B cell (primary cell): ENCODE data around the gene RNF167.

Experiments used
- CTCF ChIP-seq: fragments of 200-600 bp; IDR thresholded peaks from one replicate; pipeline ENCODE4 v1.8.0; 2022; ENCODE audit warnings: antibody characterized with exemption, mild to moderate bottlenecking
- EZH2 ChIP-seq: IDR thresholded peaks from 2 replicates; pipeline ENCODE4 v1.6.1; 2012; ENCODE audit warnings: borderline replicate concordance, low read depth, mild to moderate bottlenecking, moderate library complexity, low read length; ENCODE audit not compliant: insufficient read depth, poor library complexity, severe bottlenecking

DNA sequence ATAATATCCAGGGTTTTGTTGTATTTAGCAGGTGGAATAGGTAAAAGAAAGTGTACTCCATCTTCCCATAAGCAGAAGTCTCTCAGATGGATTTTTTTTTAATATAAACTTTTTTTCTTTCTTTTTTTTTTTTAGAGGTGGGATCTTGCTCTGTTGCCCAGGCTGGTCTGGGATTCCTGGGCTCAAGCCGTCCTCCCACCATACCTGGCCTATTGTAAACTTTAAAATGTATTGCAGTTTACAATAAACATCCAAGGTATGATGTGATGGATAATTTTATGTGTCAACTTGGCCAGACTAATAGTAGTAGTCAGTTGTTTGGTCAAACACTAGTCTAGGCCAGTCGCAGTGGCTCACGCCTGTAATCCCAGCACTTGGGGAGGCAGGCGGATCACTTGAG, 18.7 kb upstream of the RNF167 start:
- TF ChIP-seq CTCF (no peak), EZH2 (no peak)
